Lower leg skin (tissue), 3 donors: ENCODE data around the gene APBB2.

Experiments
- CTCF ChIP-seq, 3 donors: fragments of 450-650 bp; IDR thresholded peaks; one replicate each; pipeline ENCODE4 v1.5.1; 2016; ENCODE audit warnings: antibody characterized with exemption in 3 of 3, mild to moderate bottlenecking in 3 of 3, moderate library complexity in 2 of 3
- POLR2A ChIP-seq, 2 donors: fragments of 450-650 bp; IDR thresholded peaks; one replicate each; pipeline ENCODE4 v1.6.1; 2016 to 2017; ENCODE audit warnings: antibody characterized with exemption in 2 of 2, mild to moderate bottlenecking in 1 of 2, moderate library complexity in 1 of 2

GRCh38 chr4:40878548-40879055, 335.7 kb downstream of the APBB2 start:
- no peak for TF ChIP-seq CTCF (IDR thresholded peaks at IDR 0.05)
- TF ChIP-seq POLR2A (IDR thresholded peaks at IDR 0.05): no peak
